ENCODE measurements around the gene PTS.

The PTS gene

GRCh38 chr11:112265659-112266409, 39.6 kb downstream of the PTS start:
- TF ChIP-seq, protein P1, sequence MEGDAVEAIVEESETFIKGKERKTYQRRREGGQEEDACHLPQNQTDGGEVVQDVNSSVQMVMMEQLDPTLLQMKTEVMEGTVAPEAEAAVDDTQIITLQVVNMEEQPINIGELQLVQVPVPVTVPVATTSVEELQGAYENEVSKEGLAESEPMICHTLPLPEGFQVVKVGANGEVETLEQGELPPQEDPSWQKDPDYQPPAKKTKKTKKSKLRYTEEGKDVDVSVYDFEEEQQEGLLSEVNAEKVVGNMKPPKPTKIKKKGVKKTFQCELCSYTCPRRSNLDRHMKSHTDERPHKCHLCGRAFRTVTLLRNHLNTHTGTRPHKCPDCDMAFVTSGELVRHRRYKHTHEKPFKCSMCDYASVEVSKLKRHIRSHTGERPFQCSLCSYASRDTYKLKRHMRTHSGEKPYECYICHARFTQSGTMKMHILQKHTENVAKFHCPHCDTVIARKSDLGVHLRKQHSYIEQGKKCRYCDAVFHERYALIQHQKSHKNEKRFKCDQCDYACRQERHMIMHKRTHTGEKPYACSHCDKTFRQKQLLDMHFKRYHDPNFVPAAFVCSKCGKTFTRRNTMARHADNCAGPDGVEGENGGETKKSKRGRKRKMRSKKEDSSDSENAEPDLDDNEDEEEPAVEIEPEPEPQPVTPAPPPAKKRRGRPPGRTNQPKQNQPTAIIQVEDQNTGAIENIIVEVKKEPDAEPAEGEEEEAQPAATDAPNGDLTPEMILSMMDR (IDR thresholded peaks at IDR 0.05; ENCODE audit: extremely low read depth, missing control alignments): no peak
- DNase-seq (ENCODE audit: low spot score): no peak

DNA sequence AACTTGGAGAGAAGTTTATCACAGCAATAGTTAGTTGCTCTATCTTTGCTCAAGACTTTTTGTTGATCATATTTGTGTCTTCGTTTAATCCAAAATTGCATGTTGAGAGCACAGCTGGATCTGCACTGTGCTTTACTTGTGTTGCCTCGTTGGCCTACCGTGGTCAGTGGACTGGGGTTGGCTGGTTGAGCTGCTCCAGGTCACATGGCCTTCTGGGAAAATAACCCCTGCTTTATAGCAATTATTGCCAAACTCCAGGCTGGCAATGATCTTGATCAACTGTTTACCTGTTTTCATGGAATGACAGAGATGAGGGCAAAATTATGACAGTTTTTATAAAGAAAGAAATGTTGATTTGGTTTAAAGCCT, 40.2 kb downstream of the PTS start:
- DNase-seq (ENCODE audit: low spot score): no peak
- TF ChIP-seq, protein P1 (IDR thresholded peaks at IDR 0.05; ENCODE audit: extremely low read depth, missing control alignments): no peak

DNA sequence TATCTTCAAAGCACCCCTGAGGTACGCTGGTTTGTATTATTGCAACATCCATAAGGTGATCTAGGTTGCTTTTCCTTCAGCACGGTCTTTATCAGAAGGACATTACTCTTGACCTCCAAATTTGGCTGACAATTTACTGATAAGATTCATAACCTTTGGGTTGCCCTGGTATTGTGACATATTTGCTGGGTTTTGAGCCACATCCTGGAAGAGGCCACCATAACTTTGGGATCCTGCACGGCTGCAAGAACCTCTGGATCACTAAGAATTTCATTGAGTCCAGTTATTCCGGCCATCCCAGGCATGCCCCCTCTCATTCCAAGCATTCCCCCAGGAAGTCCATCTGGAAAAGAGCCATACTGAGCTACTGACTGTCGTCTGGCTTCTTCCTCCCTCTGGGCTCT, 41.0 kb downstream of the PTS start:
- no peak for DNase-seq (ENCODE audit: low spot score)

DNA sequence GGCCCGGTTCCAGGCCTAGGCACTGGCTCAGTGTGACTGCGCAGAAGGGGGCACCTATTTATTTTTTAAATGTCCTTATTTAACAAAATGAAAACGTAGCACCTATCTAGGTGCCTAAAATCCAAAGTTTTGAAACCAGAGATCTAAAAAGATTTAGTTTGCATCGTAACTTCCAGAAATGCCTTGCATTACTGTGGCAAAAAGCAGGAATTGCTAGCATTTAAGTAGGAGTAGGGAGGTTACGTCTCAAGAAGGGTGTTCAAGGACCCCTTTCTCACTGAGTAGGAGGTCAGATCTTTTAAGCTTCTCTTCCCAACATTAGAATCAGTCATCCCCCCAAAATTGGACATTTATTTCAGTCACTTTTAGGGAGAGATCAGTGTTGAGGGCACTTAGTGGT, 42.2 kb downstream of the PTS start:
- DNase-seq (ENCODE audit: low spot score): no peak
- TF ChIP-seq, protein P1 (IDR thresholded peaks at IDR 0.05; ENCODE audit: extremely low read depth, missing control alignments): no peak

More for the DNA sequence above, 41.0 kb downstream of the PTS start:
- TF ChIP-seq, protein P1 (IDR thresholded peaks at IDR 0.05; ENCODE audit: extremely low read depth, missing control alignments): no peak

- no peak for DNase-seq (ENCODE audit: low spot score)
- TF ChIP-seq, protein P1 (IDR thresholded peaks at IDR 0.05; ENCODE audit: extremely low read depth, missing control alignments): no peak
These were observed 42.9 kb downstream of the PTS start for GRCh38 chr11:112269139-112269538.

GRCh38 chr11:112270551-112271180, 44.4 kb downstream of the PTS start:
- TF ChIP-seq, protein P1 (IDR thresholded peaks at IDR 0.05; ENCODE audit: extremely low read depth, missing control alignments): no peak
- DNase-seq (ENCODE audit: low spot score): no peak

- DNase-seq (ENCODE audit: low spot score): no peak
- TF ChIP-seq, protein P1 (IDR thresholded peaks at IDR 0.05; ENCODE audit: extremely low read depth, missing control alignments): no peak
These were observed 45.0 kb downstream of the PTS start for GRCh38 chr11:112271242-112271641.

Measured in GM20000 (cell line).